Right atrium auricular region (tissue), 2 donors: ENCODE results near the gene PTPRD. TPM values are rescaled to one million over a fixed set of nuclear protein-coding genes. Genes with fewer than 3 reads are reported as not detected.

Experiments
- DNase-seq: peaks from one replicate; pipeline ENCODE4 v3.0.0-alpha.2; 2019; ENCODE audit warnings: low spot score
- H3K27ac ChIP-seq, 2 donors: fragments of 200-600 bp; sonication (generic); 1 replicate in 1 of 2; 2 replicates in 1 of 2; pipeline ENCODE4 v1.5.1; 2016 to 2019
- H3K27me3 ChIP-seq, 2 donors: fragments of 200-600 bp; sonication (generic); one replicate each; pipeline versions ENCODE4 v1.5.1 to v1.6.0; 2017 to 2019
- H3K36me3 ChIP-seq: fragments of 200-600 bp; sonication (generic); one replicate; pipeline ENCODE4 v1.5.1; 2016
- H3K4me1 ChIP-seq, 2 donors: fragments of 200-600 bp; sonication (generic); one replicate each; pipeline versions ENCODE4 v1.5.1 to v1.6.0; 2017 to 2019
- H3K4me3 ChIP-seq, 2 donors: fragments of 200-600 bp; sonication (generic); 1 replicate in 1 of 2; 2 replicates in 1 of 2; pipeline ENCODE4 v1.5.1; 2017 to 2019; ENCODE audit warnings: mild to moderate bottlenecking in 1 of 2, moderate library complexity in 1 of 2
- H3K9me3 ChIP-seq, 2 donors: fragments of 200-600 bp; sonication (generic); one replicate each; pipeline ENCODE4 v1.5.1; 2019
- total RNA-seq, 2 donors: library from RNA; depleted of rRNA; stranded (reverse); fragments of >200 nt; gene quantifications; one replicate each; pipeline ENCODE4 v1.1.0, GENCODE V29; 2016
- TF ChIP-seq, protein P1 (sequence below), 2 donors: fragments of 200-600 bp; sonication (generic); IDR thresholded peaks; one replicate each; pipeline ENCODE4 v1.5.1; 2019; ENCODE audit warnings: antibody characterized with exemption in 2 of 2

The PTPRD gene
- total RNA-seq, 2 donors from 2014 or later = 5.5 to 6.6 TPM

DNA sequence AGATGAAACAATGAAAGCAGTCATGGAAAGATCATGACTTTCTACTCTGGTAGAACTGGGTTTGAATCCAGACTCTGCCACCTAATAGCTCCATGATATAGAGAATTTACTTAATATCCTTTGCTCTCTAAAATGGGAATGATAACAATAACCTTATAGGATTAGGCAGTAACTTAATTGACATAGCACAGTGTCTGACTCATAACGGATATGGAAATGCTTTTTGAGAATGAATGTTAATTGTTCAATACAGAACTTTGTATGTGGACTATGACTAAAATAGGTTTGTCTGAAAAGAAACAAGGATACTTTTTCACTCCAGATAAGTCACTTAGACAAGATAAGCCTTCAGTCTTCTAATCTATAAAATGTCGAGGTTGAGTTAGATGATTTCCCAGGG lies 330.7 kb downstream of the PTPRD start:
- H3K4me1 ChIP-seq = no peaks in the 10 kb centered on the region
- no peak overlapping the region for H3K4me3 ChIP-seq
- TF ChIP-seq, protein P1, sequence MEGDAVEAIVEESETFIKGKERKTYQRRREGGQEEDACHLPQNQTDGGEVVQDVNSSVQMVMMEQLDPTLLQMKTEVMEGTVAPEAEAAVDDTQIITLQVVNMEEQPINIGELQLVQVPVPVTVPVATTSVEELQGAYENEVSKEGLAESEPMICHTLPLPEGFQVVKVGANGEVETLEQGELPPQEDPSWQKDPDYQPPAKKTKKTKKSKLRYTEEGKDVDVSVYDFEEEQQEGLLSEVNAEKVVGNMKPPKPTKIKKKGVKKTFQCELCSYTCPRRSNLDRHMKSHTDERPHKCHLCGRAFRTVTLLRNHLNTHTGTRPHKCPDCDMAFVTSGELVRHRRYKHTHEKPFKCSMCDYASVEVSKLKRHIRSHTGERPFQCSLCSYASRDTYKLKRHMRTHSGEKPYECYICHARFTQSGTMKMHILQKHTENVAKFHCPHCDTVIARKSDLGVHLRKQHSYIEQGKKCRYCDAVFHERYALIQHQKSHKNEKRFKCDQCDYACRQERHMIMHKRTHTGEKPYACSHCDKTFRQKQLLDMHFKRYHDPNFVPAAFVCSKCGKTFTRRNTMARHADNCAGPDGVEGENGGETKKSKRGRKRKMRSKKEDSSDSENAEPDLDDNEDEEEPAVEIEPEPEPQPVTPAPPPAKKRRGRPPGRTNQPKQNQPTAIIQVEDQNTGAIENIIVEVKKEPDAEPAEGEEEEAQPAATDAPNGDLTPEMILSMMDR (IDR thresholded peaks at IDR 0.05) = no peak
- H3K9me3 ChIP-seq = no peaks in the 10 kb centered on the region
- no peak for DNase-seq
- no peak overlapping the region for H3K27ac ChIP-seq
- no peaks in the 10 kb centered on the region for H3K27me3 ChIP-seq
- H3K36me3 ChIP-seq = no peaks in the 10 kb centered on the region

DNA sequence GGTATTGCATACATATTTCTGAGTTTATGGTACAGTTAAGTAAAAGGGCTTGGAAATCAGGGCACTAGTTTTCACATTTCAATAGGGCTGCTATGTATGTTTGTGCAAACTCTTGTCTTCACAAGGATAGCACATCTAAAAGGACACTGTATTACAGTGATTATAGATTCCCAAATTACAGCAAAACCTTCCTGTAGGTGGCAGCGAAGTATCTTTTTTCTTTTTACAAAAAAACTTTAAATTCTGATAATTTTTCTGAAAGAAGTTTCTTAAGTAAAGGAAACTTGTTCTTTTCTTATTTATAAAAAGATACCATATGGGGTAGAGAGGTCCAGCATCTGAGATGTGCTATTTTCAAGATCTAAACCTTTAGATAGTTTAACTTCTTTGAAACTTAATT lies 337.8 kb downstream of the PTPRD start:
- TF ChIP-seq, protein P1 (IDR thresholded peaks at IDR 0.05) = no peak
- no peak overlapping the region for H3K4me3 ChIP-seq
- H3K9me3 ChIP-seq = no peaks in the 10 kb centered on the region
- no peaks in the 10 kb centered on the region for H3K27me3 ChIP-seq
- H3K27ac ChIP-seq = no peak overlapping the region
- H3K36me3 ChIP-seq = no peaks in the 10 kb centered on the region
- H3K4me1 ChIP-seq = no peaks in the 10 kb centered on the region
- no peak for DNase-seq

DNA sequence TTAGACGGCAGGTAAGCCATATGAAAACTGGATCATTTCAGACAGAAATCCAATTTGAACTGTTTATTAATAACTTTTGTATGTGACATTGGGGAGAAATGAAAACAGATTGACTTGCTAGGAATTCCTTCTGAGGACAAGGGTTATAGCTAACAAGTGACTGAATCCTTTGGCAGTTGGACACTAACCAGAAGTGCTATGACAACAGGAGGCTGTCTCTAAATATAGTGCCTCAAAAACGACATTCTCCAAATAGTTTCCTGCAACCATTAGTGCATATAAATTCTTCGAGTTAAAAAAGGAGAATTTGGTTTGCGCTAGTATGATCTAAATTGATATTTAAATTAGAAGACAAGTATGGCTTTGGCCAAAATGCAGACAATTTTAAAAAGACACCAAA lies 338.6 kb downstream of the PTPRD start:
- H3K36me3 ChIP-seq = no peaks in the 10 kb centered on the region
- TF ChIP-seq, protein P1 (IDR thresholded peaks at IDR 0.05) = no peak
- H3K27ac ChIP-seq = peak overlapping the region in 1 of 2 donors; percentile 6

DNA sequence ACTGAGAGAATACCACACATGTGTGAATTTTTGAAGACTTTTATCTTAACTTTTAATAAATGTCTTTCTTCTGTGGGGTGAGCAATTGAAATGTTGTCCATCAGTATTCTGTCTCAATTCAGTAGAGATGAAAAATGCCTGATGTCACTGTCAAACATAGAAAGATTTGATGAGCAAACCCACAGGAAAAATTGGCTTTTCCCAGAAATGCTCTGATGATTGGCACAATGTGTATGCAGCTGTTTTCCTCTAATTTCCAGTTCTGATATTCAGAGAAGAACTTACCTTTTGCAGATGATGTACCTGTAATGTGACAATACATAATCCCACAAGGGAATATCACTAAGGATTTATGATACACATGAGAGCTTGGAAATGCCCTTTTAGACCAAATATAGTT lies 340.0 kb downstream of the PTPRD start:
- DNase-seq = no peak
- Histone ChIP-seq H3K27ac (no peak overlapping the region), H3K4me1 (no peaks in the 10 kb centered on the region), H3K27me3 (no peaks in the 10 kb centered on the region), H3K9me3 (no peaks in the 10 kb centered on the region), H3K36me3 (no peaks in the 10 kb centered on the region), H3K4me3 (no peak overlapping the region)
- TF ChIP-seq, protein P1 (IDR thresholded peaks at IDR 0.05) = no peak

More for the DNA sequence above, 338.6 kb downstream of the PTPRD start:
- Histone ChIP-seq H3K27me3 (no peaks in the 10 kb centered on the region), H3K4me1 (no peaks in the 10 kb centered on the region), H3K4me3 (no peak overlapping the region), H3K9me3 (no peaks in the 10 kb centered on the region)
- no peak for DNase-seq

DNA sequence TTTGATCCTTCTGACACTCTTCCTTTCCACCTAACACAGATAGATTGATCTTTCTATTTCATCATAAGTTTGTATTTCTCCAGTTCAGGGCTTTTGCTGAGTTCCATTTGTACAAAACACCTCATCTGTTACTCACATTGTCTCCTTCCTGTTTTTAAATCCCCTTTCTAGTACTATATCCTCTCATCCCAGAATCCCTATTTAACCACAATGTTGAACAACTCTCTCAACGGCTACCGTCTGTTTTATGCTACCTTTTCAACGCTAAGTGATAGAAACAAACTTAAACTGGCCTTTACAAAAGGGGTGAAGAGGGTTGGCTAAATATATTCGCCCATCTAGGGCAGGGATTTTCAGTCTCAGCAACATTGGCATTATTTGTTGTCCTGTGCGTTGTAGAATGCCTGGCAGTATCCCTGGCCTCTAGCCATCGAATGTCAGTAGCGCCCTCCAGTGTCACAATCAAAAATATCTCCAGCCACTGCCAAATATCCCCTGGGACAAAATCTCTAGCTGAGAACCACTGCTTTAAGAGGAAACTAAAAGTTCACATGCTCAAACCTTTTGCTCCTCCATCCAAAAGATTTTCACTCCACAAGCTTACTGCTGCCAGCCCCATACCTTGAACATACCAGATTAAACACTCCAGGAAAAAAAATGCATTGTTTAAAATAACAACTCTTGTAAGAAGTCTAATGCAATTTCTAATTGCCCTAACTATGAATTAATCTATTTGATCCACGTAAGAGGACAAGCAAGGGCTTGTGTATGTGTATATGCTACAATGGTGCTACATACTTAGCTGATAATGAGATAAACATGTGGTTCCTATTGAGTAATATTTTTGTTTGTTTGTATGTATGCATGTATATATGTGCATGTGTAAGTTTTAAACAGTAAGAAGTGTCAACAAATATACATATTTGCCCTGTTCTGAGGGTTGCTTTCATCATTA lies 344.0 kb downstream of the PTPRD start:
- Histone ChIP-seq H3K27me3 (no peaks in the 10 kb centered on the region), H3K36me3 (no peaks in the 10 kb centered on the region), H3K27ac (no peak overlapping the region), H3K4me3 (no peak overlapping the region), H3K4me1 (no peaks in the 10 kb centered on the region), H3K9me3 (no peaks in the 10 kb centered on the region)
- TF ChIP-seq, protein P1 (IDR thresholded peaks at IDR 0.05) = peak; percentile 20 to 62
- DNase-seq = no peak
